ENCODE measurements around the gene CCNQ. TPM values are rescaled to one million over a fixed set of nuclear protein-coding genes. Genes with fewer than 3 reads are reported as not detected.

The CCNQ gene
- total RNA-seq, 2 experiments from 2014 or later, result 12.0 to 29.7 TPM

DNA sequence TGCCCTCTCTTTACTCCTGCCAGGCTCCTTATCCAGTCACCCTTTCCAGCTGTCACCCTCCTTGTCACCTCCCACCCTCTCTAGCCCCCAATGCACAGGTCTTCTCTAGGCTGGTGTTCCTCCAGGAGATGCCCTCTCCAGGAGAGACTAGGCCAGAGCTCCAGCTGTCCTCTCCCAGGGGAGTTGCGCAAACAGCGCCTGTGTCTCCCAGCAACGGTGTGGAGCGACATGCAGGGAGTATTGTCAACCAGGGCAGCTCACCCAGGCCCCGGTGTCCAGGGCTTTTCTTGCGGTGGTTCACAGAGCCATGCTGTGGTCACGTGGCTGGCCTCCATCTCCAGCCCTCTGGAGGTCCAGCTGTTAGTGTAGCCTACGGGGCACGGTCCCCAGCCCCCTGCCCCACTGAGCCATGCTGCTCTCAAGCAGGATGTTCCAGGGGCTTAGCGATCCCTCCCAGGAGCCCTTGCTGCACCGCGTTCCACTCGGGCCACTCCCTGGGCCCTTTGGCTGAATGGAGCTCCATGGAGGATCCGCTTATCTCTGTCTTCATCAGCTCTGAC is 34.8 kb downstream of the CCNQ start:
- Histone ChIP-seq H2AFZ (ENCODE audit: low read length) (no peak overlapping the region), H3K9me2 (ENCODE audit: insufficient read depth, low read length) (no peaks in the 10 kb centered on the region), H3K4me3 (ENCODE audit: low read depth, low read length, poor library complexity, severe bottlenecking) (no peak overlapping the region), H4K20me1 (ENCODE audit: insufficient read depth, low read length) (no peaks in the 10 kb centered on the region), H3K9me3 (ENCODE audit: low read length) (no peaks in the 10 kb centered on the region), H3K36me3 (ENCODE audit: insufficient read depth, low read length) (no peaks in the 10 kb centered on the region), H3K4me1 (ENCODE audit: insufficient read depth, low read length, poor library complexity, severe bottlenecking) (no peaks in the 10 kb centered on the region), H3K27ac (ENCODE audit: low read depth, low read length, poor library complexity, severe bottlenecking) (no peak overlapping the region), H3K79me2 (ENCODE audit: insufficient read depth, low read depth, low read length) (no peaks in the 10 kb centered on the region), H3K4me2 (ENCODE audit: low read length) (no peak overlapping the region)
- no peak for TF ChIP-seq EZH2phosphoT487 (IDR thresholded peaks at IDR 0.05; ENCODE audit: borderline replicate concordance, low read depth, low read length)
- TF ChIP-seq, protein P1, sequence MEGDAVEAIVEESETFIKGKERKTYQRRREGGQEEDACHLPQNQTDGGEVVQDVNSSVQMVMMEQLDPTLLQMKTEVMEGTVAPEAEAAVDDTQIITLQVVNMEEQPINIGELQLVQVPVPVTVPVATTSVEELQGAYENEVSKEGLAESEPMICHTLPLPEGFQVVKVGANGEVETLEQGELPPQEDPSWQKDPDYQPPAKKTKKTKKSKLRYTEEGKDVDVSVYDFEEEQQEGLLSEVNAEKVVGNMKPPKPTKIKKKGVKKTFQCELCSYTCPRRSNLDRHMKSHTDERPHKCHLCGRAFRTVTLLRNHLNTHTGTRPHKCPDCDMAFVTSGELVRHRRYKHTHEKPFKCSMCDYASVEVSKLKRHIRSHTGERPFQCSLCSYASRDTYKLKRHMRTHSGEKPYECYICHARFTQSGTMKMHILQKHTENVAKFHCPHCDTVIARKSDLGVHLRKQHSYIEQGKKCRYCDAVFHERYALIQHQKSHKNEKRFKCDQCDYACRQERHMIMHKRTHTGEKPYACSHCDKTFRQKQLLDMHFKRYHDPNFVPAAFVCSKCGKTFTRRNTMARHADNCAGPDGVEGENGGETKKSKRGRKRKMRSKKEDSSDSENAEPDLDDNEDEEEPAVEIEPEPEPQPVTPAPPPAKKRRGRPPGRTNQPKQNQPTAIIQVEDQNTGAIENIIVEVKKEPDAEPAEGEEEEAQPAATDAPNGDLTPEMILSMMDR (conservative IDR thresholded peaks at IDR 0.05; ENCODE audit: low read length), result no peak
- ChIA-PET POLR2A (interaction anchor here (0.6 kb wide), 2 partner anchors 9 to 102 kb away, joined by 3 read pairs; no protein-coding TSS in a partner anchor), CTCF (ENCODE audit: unreplicated experiment) (interaction anchor here (0.6 kb wide), 1 partner anchor 899 kb away, joined by 6 read pairs; no protein-coding TSS in a partner anchor)
- no TSS peak for BruUV-seq (replicated peaks)
- intact Hi-C loops (cut with micrococcal nuclease; ENCODE audit: unreplicated experiment), result no loop called here
- DNase-seq (ENCODE audit: low spot score), result no peak

DNA sequence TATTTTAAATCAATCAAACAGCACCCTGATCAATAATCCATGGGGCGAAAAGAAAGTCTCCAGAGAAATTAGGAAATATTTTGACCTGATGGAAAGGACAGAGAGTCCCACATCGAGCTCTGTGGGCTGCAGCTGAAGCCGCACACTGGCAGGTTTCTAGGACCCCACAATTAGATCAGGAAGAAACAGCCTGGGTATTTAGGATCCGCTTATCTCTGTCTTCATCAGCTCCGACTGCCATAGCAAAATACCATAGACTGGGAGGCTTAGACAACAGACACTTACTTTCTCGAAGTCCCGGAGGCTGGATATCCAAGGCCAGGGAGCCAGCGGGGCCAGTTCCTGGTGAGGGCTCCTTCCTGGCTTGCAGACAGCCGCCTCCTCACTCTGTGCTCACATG is 36.4 kb downstream of the CCNQ start:
- no peak for DNase-seq (ENCODE audit: low spot score)
- BruUV-seq (replicated peaks), result no TSS peak
- Histone ChIP-seq H3K27ac (ENCODE audit: low read depth, low read length, poor library complexity, severe bottlenecking) (no peak overlapping the region), H3K4me3 (ENCODE audit: low read depth, low read length, poor library complexity, severe bottlenecking) (no peak overlapping the region), H3K79me2 (ENCODE audit: insufficient read depth, low read depth, low read length) (no peaks in the 10 kb centered on the region), H3K4me1 (ENCODE audit: insufficient read depth, low read length, poor library complexity, severe bottlenecking) (no peaks in the 10 kb centered on the region), H2AFZ (ENCODE audit: low read length) (no peak overlapping the region), H4K20me1 (ENCODE audit: insufficient read depth, low read length) (no peaks in the 10 kb centered on the region), H3K4me2 (ENCODE audit: low read length) (no peak overlapping the region), H3K9me3 (ENCODE audit: low read length) (no peaks in the 10 kb centered on the region), H3K9me2 (ENCODE audit: insufficient read depth, low read length) (no peaks in the 10 kb centered on the region), H3K36me3 (ENCODE audit: insufficient read depth, low read length) (no peaks in the 10 kb centered on the region)
- ChIA-PET POLR2A (no interaction called here), CTCF (ENCODE audit: unreplicated experiment) (no interaction called here)
- intact Hi-C loops (cut with micrococcal nuclease; ENCODE audit: unreplicated experiment), result no loop called here
- TF ChIP-seq, protein P1 (conservative IDR thresholded peaks at IDR 0.05; ENCODE audit: low read length), result no peak
- no peak for TF ChIP-seq EZH2phosphoT487 (IDR thresholded peaks at IDR 0.05; ENCODE audit: borderline replicate concordance, low read depth, low read length)

DNA sequence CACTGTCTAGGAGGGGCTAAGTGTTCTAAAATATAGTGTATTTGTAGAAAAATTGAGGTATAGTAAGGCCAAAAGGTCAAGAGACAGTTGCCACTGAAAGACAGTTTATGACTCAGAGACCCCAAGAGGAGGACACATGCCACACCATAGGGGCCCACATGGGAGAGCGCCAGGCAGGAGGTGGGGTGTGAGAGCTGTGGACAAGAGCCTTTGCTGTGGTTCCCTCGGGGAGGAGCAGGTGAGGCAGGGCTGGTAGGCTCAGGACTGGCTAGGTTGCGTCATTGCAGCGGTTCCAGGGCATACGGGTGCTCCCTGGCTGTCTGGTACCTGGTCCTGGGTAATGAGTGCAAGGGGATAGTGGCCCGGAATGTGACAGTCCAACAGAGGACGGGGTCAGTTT is 37.6 kb downstream of the CCNQ start:
- no peaks in the 10 kb centered on the region for H3K79me2 ChIP-seq (ENCODE audit: insufficient read depth, low read depth, low read length)
- H4K20me1 ChIP-seq (ENCODE audit: insufficient read depth, low read length), result no peaks in the 10 kb centered on the region
- no peak overlapping the region for H3K4me3 ChIP-seq (ENCODE audit: low read depth, low read length, poor library complexity, severe bottlenecking)
- no peak overlapping the region for H3K4me2 ChIP-seq (ENCODE audit: low read length)
- intact Hi-C loops (cut with micrococcal nuclease; ENCODE audit: unreplicated experiment), result no loop called here
- no peak overlapping the region for H2AFZ ChIP-seq (ENCODE audit: low read length)
- ChIA-PET POLR2A (no interaction called here), CTCF (ENCODE audit: unreplicated experiment) (no interaction called here)
- no peaks in the 10 kb centered on the region for H3K9me2 ChIP-seq (ENCODE audit: insufficient read depth, low read length)
- no peaks in the 10 kb centered on the region for H3K36me3 ChIP-seq (ENCODE audit: insufficient read depth, low read length)
- H3K4me1 ChIP-seq (ENCODE audit: insufficient read depth, low read length, poor library complexity, severe bottlenecking), result no peaks in the 10 kb centered on the region
- DNase-seq (ENCODE audit: low spot score), result no peak
- no TSS peak for BruUV-seq (replicated peaks)
- H3K27ac ChIP-seq (ENCODE audit: low read depth, low read length, poor library complexity, severe bottlenecking), result no peak overlapping the region
- H3K9me3 ChIP-seq (ENCODE audit: low read length), result no peaks in the 10 kb centered on the region
- TF ChIP-seq, protein P1 (conservative IDR thresholded peaks at IDR 0.05; ENCODE audit: low read length), result no peak
- TF ChIP-seq EZH2phosphoT487 (IDR thresholded peaks at IDR 0.05; ENCODE audit: borderline replicate concordance, low read depth, low read length), result no peak

Measured in OCI-LY7 (cell line).